Astrocyte of the cerebellum (primary cell): ENCODE results near the gene HDDC2.
"Not testable (repeated sequence)": the region's sequence is repeated elsewhere in the genome, so short reads cannot be mapped to it uniquely, and the experiment has no call there.

ENCODE experiments used
- DNase-seq: peaks from one replicate; pipeline ENCODE4 v3.0.0-alpha.2; 2011; ENCODE audit warnings: low read depth
- H3K4me3 ChIP-seq: 2 replicates; pipeline ENCODE4 v1.5.1; 2011; ENCODE audit warnings: mild to moderate bottlenecking, low read depth, low read length, moderate library complexity
- CTCF ChIP-seq: IDR thresholded peaks from 2 replicates; pipeline ENCODE4 v1.5.1; 2012; ENCODE audit warnings: low read length, low read depth, moderate library complexity, mild to moderate bottlenecking; ENCODE audit errors: missing control alignments
- in situ Hi-C: cut with HindIII; loops from 2 replicates; pipeline ENCODE4 v1.10.0; 2017; ENCODE audit warnings: low sequenced_read_pairs

HDDC2 gene

GRCh38 chr6:125285353-125285752 is 16.4 kb downstream of the HDDC2 start:
- in situ Hi-C loops = loop anchor here (25.0 kb wide), 1 partner anchor 398 kb away; no protein-coding TSS in a partner anchor
- DNase-seq = no peak
- H3K4me3 ChIP-seq = no peak overlapping the region
- TF ChIP-seq CTCF = no peak

GRCh38 chr6:125282470-125282869 is 19.3 kb downstream of the HDDC2 start:
- in situ Hi-C loops = loop anchor here (25.0 kb wide), 1 partner anchor 395 kb away; no protein-coding TSS in a partner anchor
- DNase-seq, H3K4me3 ChIP-seq: not testable (repeated sequence)

- DNase-seq, H3K4me3 ChIP-seq: not testable (repeated sequence)
- in situ Hi-C loops = loop anchor here (25.0 kb wide), 1 partner anchor 393 kb away; no protein-coding TSS in a partner anchor
Measured at GRCh38 chr6:125280370-125281035, 21.3 kb downstream of the HDDC2 start.

GRCh38 chr6:125279961-125280360 is 21.8 kb downstream of the HDDC2 start:
- in situ Hi-C loops = loop anchor here (25.0 kb wide), 1 partner anchor 393 kb away; no protein-coding TSS in a partner anchor
- no peak for DNase-seq
- H3K4me3 ChIP-seq = no peak overlapping the region
- no peak for TF ChIP-seq CTCF

GRCh38 chr6:125277838-125278237 is 23.9 kb downstream of the HDDC2 start:
- H3K4me3 ChIP-seq = no peak overlapping the region
- DNase-seq = no peak
- in situ Hi-C loops = loop anchor here (25.0 kb wide), 1 partner anchor 391 kb away; no protein-coding TSS in a partner anchor
- no peak for TF ChIP-seq CTCF

- H3K4me3 ChIP-seq = no peak overlapping the region
- in situ Hi-C loops = loop anchor here (25.0 kb wide), 1 partner anchor 388 kb away; no protein-coding TSS in a partner anchor
- DNase-seq = no peak
- no peak for TF ChIP-seq CTCF
Measured at GRCh38 chr6:125275779-125276178, 26.0 kb downstream of the HDDC2 start.

GRCh38 chr6:125274935-125275334 is 26.8 kb downstream of the HDDC2 start:
- DNase-seq = no peak
- no peak for TF ChIP-seq CTCF
- no peak overlapping the region for H3K4me3 ChIP-seq
- in situ Hi-C loops = loop anchor here (25.0 kb wide), 1 partner anchor 388 kb away; no protein-coding TSS in a partner anchor
